Karpas-422 (cell line): ENCODE measurements around the gene UCN2. TPM values are rescaled to one million over a fixed set of nuclear protein-coding genes. Genes with fewer than 3 reads are reported as not detected.

Experiments used
- DNase-seq: peaks from one replicate; pipeline ENCODE4 v3.0.0-alpha.2; 2015
- H2AFZ ChIP-seq: fragments of 200-600 bp; sonication (generic); 2 replicates; pipeline ENCODE4 v1.6.1; 2014; ENCODE audit warnings: antibody characterized with exemption, low read length, mixed read lengths
- H3K27ac ChIP-seq: fragments of 200-600 bp; sonication (generic); 2 replicates; pipeline ENCODE4 v1.5.1; 2014; ENCODE audit warnings: mild to moderate bottlenecking, low read length, moderate library complexity
- H3K27me3 ChIP-seq: fragments of 200-600 bp; sonication (generic); 2 replicates; pipeline ENCODE4 v1.6.1; 2014; ENCODE audit warnings: low read length, mixed read lengths
- H3K36me3 ChIP-seq: fragments of 200-600 bp; sonication (generic); 2 replicates; pipeline ENCODE4 v1.6.1; 2014; ENCODE audit warnings: low read length, mixed read lengths; ENCODE audit not compliant: insufficient read depth
- H3K4me1 ChIP-seq: fragments of 200-600 bp; sonication (generic); 2 replicates; pipeline ENCODE4 v1.6.1; 2014; ENCODE audit warnings: mild to moderate bottlenecking, low read length, mixed read lengths
- H3K4me2 ChIP-seq: fragments of 200-600 bp; sonication (generic); 2 replicates; pipeline ENCODE4 v1.6.1; 2014; ENCODE audit warnings: low read length, low read depth, mild to moderate bottlenecking; ENCODE audit not compliant: poor library complexity, severe bottlenecking
- H3K4me3 ChIP-seq: fragments of 200-600 bp; sonication (generic); 2 replicates; pipeline ENCODE4 v1.5.1; 2014; ENCODE audit warnings: mild to moderate bottlenecking, antibody characterized with exemption, low read length, mixed read lengths
- H3K79me2 ChIP-seq: fragments of 200-600 bp; sonication (generic); 2 replicates; pipeline ENCODE4 v1.6.1; 2014; ENCODE audit warnings: mild to moderate bottlenecking, low read length, mixed read lengths
- H3K9ac ChIP-seq: fragments of 200-600 bp; sonication (generic); 2 replicates; pipeline ENCODE4 v1.6.0; 2014; ENCODE audit warnings: low read length
- H3K9me2 ChIP-seq: fragments of 200-600 bp; sonication (generic), shearing (Covaris generic); replicated peaks from 2 replicates; pipeline ENCODE4 v1.6.0; 2014; ENCODE audit warnings: mild to moderate bottlenecking, low read length, moderate library complexity; ENCODE audit not compliant: insufficient read depth
- H3K9me3 ChIP-seq: fragments of 300-700, 200-600 bp; sonication (generic); 2 replicates; pipeline ENCODE4 v1.6.1; 2014; ENCODE audit warnings: low read length, mixed read lengths
- H4K20me1 ChIP-seq: fragments of 200-600 bp; sonication (generic); 2 replicates; pipeline ENCODE4 v1.6.1; 2014; ENCODE audit warnings: mild to moderate bottlenecking, antibody characterized with exemption, low read length, low read depth; ENCODE audit not compliant: insufficient read depth
- total RNA-seq: library from RNA; depleted of rRNA; stranded (reverse); fragments of >200 nt; shearing (Covaris generic); gene quantifications from 2 replicates; pipeline ENCODE4 v1.2.3, GENCODE V29; 2014; ENCODE audit warnings: low replicate concordance

The UCN2 gene
- total RNA-seq, 1 experiment from 2014 or later, result not detected

- H3K4me3 ChIP-seq, result no peak overlapping the region
- H3K9me3 ChIP-seq, result no peaks in the 10 kb centered on the region
- no peak overlapping the region for H2AFZ ChIP-seq
- no peak for DNase-seq
- H3K9ac ChIP-seq, result no peak overlapping the region
- H3K4me2 ChIP-seq, result no peak overlapping the region
- H4K20me1 ChIP-seq, result no peaks in the 10 kb centered on the region
- no peaks in the 10 kb centered on the region for H3K79me2 ChIP-seq
- no peak overlapping the region for H3K27ac ChIP-seq
- H3K4me1 ChIP-seq, result no peaks in the 10 kb centered on the region
- H3K9me2 ChIP-seq, result no peaks in the 10 kb centered on the region
- H3K27me3 ChIP-seq, result no peaks in the 10 kb centered on the region
- no peaks in the 10 kb centered on the region for H3K36me3 ChIP-seq
Observed at GRCh38 chr3:48581621-48582481, 18.3 kb upstream of the UCN2 start.

- H3K27ac ChIP-seq, result no peak overlapping the region
- H3K27me3 ChIP-seq, result no peaks in the 10 kb centered on the region
Observed at GRCh38 chr3:48576647-48577046, 13.1 kb upstream of the UCN2 start.

GRCh38 chr3:48575366-48575765 is 11.8 kb upstream of the UCN2 start:
- no peaks in the 10 kb centered on the region for H3K27me3 ChIP-seq
- no peaks in the 10 kb centered on the region for H3K36me3 ChIP-seq
- no peaks in the 10 kb centered on the region for H4K20me1 ChIP-seq
- H3K4me1 ChIP-seq, result no peaks in the 10 kb centered on the region
- no peaks in the 10 kb centered on the region for H3K9me3 ChIP-seq
- no peak overlapping the region for H3K4me2 ChIP-seq
- H3K79me2 ChIP-seq, result no peaks in the 10 kb centered on the region
- no peak overlapping the region for H2AFZ ChIP-seq
- no peak overlapping the region for H3K27ac ChIP-seq
- DNase-seq, result no peak
- no peaks in the 10 kb centered on the region for H3K9me2 ChIP-seq
- H3K9ac ChIP-seq, result no peak overlapping the region
- no peak overlapping the region for H3K4me3 ChIP-seq

More at GRCh38 chr3:48576647-48577046, 13.1 kb upstream of the UCN2 start:
- Histone ChIP-seq H3K4me1 (no peaks in the 10 kb centered on the region), H2AFZ (no peak overlapping the region), H3K36me3 (no peaks in the 10 kb centered on the region), H3K9me3 (no peaks in the 10 kb centered on the region), H3K4me3 (no peak overlapping the region), H3K9me2 (no peaks in the 10 kb centered on the region), H3K4me2 (no peak overlapping the region), H4K20me1 (no peaks in the 10 kb centered on the region), H3K79me2 (no peaks in the 10 kb centered on the region), H3K9ac (no peak overlapping the region)
- DNase-seq, result no peak

- no peaks in the 10 kb centered on the region for H3K9me3 ChIP-seq
- no peaks in the 10 kb centered on the region for H3K9me2 ChIP-seq
- H3K79me2 ChIP-seq, result no peaks in the 10 kb centered on the region
- no peak overlapping the region for H3K4me3 ChIP-seq
- H3K27me3 ChIP-seq, result no peaks in the 10 kb centered on the region
- no peaks in the 10 kb centered on the region for H3K4me1 ChIP-seq
- H3K9ac ChIP-seq, result no peak overlapping the region
- no peaks in the 10 kb centered on the region for H4K20me1 ChIP-seq
- no peaks in the 10 kb centered on the region for H3K36me3 ChIP-seq
- DNase-seq, result no peak
- no peak overlapping the region for H3K27ac ChIP-seq
- H3K4me2 ChIP-seq, result no peak overlapping the region
- H2AFZ ChIP-seq, result no peak overlapping the region
Observed at GRCh38 chr3:48573973-48574585, 10.5 kb upstream of the UCN2 start.

- no peaks in the 10 kb centered on the region for H3K4me1 ChIP-seq
- H4K20me1 ChIP-seq, result no peaks in the 10 kb centered on the region
- no peak overlapping the region for H3K27ac ChIP-seq
- no peaks in the 10 kb centered on the region for H3K27me3 ChIP-seq
- no peaks in the 10 kb centered on the region for H3K9me3 ChIP-seq
- H3K79me2 ChIP-seq, result no peaks in the 10 kb centered on the region
- no peak overlapping the region for H3K4me2 ChIP-seq
- DNase-seq, result no peak
- H3K9ac ChIP-seq, result no peak overlapping the region
- no peaks in the 10 kb centered on the region for H3K36me3 ChIP-seq
- no peak overlapping the region for H2AFZ ChIP-seq
- H3K9me2 ChIP-seq, result no peaks in the 10 kb centered on the region
- H3K4me3 ChIP-seq, result no peak overlapping the region
Observed at GRCh38 chr3:48572517-48572916, 8.9 kb upstream of the UCN2 start.

- Histone ChIP-seq H3K79me2 (no peaks in the 10 kb centered on the region), H3K27ac (no peak overlapping the region), H3K27me3 (no peaks in the 10 kb centered on the region), H3K9me2 (no peaks in the 10 kb centered on the region), H3K4me1 (no peaks in the 10 kb centered on the region), H3K9me3 (no peaks in the 10 kb centered on the region), H3K4me3 (no peak overlapping the region), H3K9ac (no peak overlapping the region), H3K4me2 (no peak overlapping the region), H2AFZ (no peak overlapping the region), H3K36me3 (no peaks in the 10 kb centered on the region), H4K20me1 (no peaks in the 10 kb centered on the region)
- no peak for DNase-seq
Observed at GRCh38 chr3:48571938-48572337, 8.4 kb upstream of the UCN2 start.

- Histone ChIP-seq H2AFZ (no peak overlapping the region), H3K9me2 (no peaks in the 10 kb centered on the region), H3K9ac (no peak overlapping the region), H4K20me1 (no peaks in the 10 kb centered on the region), H3K9me3 (no peaks in the 10 kb centered on the region), H3K27ac (no peak overlapping the region), H3K36me3 (no peaks in the 10 kb centered on the region), H3K27me3 (no peaks in the 10 kb centered on the region), H3K4me2 (no peak overlapping the region), H3K4me1 (peaks cover 5% of the 10 kb centered on the region), H3K79me2 (no peaks in the 10 kb centered on the region), H3K4me3 (no peak overlapping the region)
- DNase-seq, result no peak
Observed at GRCh38 chr3:48569808-48570450, 6.3 kb upstream of the UCN2 start.

DNA sequence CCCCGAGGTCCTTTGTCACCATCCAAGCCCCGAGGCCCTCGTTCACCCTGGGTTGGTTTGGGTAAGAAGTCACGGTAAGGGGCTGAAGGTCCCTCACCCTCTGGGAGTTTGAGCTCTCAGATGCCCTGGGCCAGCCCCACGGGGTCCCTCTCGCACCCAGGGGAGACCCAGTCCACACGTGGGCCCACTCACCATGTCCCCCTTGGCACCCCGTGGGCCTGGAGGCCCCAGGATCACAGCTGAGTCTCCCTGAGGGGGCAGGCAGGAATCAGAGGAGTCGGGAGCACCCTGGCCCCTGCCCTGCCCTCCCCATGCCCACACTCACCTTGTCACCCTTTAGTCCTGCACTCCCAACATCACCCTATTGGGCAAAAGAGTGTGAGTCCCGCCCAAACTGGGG is 5.8 kb upstream of the UCN2 start:
- H3K4me2 ChIP-seq, result no peak overlapping the region
- H3K27ac ChIP-seq, result no peak overlapping the region
- H4K20me1 ChIP-seq, result no peaks in the 10 kb centered on the region
- peaks cover 5% of the 10 kb centered on the region for H3K4me1 ChIP-seq
- H3K9me2 ChIP-seq, result no peaks in the 10 kb centered on the region
- no peaks in the 10 kb centered on the region for H3K27me3 ChIP-seq
- no peak overlapping the region for H2AFZ ChIP-seq
- H3K36me3 ChIP-seq, result no peaks in the 10 kb centered on the region
- no peaks in the 10 kb centered on the region for H3K9me3 ChIP-seq
- no peak for DNase-seq
- no peak overlapping the region for H3K9ac ChIP-seq
- no peaks in the 10 kb centered on the region for H3K79me2 ChIP-seq
- H3K4me3 ChIP-seq, result no peak overlapping the region
